HG03196 (cell line): ENCODE measurements around the gene PDZRN4.
"Not testable (repeated sequence)": the region's sequence is repeated elsewhere in the genome, so short reads cannot be mapped to it uniquely, and the experiment has no call there.

Experiments
- ATAC-seq: cut with Tn5 transposase; IDR thresholded peaks from one replicate; pipeline ENCODE4 v1.9.1; 2021; ENCODE audit not compliant: unreplicated experiment

The PDZRN4 gene

DNA sequence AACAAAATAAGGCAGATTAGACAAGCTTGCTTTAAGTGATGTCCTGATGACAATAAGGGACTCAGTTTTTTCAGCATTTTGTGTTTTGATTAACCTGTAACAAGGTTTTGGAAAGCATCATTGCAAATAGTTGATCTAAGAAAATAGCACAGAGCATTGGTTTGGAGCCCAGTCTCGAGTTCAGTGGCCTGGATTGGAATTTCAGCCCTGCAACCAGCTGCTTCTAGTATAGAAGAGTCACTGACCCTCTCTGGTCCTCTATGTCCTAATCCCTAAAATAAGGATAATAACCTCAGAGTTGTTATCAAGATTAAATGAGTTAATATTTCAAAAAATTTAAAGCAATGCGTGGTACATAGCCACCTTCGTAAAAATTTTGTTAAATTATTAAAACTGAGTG, 25.5 kb downstream of the PDZRN4 start:
- ATAC-seq, result no peak

DNA sequence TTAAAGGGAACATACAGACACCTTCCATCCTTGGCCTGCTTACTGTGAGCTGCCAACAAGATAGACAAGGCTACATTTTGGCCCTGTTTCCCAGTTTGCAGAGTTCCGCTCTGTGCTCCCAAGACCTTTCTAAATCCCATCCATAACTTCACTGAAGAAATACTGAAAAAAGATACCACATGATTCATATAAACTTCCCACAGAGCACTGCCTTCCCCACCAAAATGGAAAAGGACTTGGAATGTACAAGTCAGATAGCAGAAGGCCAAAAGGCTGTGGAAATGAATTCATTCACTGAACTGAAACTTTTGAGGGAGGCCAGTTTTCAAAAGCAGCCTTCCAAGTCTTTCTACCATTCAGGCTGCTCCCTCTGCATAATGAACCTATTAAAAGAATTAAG, 29.6 kb downstream of the PDZRN4 start:
- no peak for ATAC-seq

DNA sequence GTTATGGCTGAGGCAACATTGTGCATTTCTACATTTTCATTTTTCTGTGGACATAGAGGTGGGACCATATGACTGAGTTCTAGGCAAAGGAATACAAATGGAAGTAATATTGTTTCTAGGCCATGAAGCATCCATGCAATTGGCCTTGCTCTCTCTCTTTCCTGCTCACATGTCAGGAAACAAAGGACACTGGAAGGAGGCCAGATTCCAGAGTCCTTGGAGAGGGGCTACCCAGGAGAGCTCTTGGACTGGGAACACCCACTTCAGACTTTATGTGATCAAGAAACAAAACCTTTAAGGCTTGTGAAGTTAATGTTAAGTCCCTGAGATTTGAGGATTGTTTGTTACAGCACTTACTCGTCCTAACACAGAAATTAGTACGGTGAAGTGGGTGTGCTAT, 32.8 kb downstream of the PDZRN4 start:
- no peak for ATAC-seq

GRCh38 chr12:41221491-41221890, 33.4 kb downstream of the PDZRN4 start:
- ATAC-seq, result no peak

GRCh38 chr12:41223600-41223999, 35.5 kb downstream of the PDZRN4 start:
- ATAC-seq, result no peak

GRCh38 chr12:41224066-41224465, 35.9 kb downstream of the PDZRN4 start:
- ATAC-seq, result no peak

DNA sequence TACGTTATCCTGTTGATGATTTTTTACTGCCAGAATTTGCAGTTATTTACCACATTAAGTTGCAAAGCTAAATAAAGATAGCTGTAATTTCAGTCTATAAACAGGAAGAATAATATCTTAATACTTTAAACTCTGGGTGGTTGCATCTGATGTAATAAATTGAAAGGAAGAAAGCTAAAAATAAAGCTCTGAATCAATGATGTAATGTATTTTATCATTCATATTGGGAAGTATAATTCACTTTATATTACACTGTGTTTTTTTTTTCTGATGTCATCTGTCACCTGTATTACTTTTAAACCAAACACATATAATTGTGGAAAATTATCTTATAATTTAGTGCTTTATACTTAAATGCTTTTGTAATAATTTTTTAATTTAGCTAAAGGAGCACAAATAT, 37.1 kb downstream of the PDZRN4 start:
- ATAC-seq, result no peak

DNA sequence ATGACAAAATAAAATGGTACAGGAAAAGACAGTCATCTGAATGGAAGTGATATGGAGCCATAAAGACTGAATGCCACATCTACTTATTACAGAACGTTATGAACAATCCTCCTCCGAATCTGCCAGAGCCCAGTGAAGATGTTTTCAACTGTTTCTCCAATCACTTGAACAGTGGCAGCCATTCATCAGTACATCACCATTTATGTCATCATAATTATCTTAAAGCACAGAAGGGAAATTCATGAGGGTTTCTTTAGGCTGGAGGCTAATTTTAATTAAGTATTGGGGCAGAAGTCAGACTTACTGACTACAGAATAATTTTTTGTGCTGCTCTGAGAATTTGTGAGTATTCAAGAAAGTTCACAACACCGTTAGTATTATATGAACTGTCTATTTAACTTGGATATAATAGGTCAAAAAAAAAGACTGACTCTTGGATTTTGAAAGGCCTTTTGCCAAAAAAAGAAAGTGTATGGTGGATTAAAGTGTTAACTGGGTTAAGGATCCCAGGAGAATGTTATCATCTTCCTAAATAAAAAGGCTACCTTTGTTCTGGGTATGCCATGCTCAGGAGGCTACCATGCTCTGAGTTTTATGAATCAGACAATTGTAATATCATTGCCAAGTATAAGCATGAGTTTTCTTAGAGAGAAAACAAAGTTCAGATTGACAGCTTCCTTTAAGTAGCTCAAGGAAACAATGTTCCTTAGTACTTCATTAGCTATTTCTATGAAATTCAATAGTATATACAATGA, 40.1 kb downstream of the PDZRN4 start:
- no peak for ATAC-seq

DNA sequence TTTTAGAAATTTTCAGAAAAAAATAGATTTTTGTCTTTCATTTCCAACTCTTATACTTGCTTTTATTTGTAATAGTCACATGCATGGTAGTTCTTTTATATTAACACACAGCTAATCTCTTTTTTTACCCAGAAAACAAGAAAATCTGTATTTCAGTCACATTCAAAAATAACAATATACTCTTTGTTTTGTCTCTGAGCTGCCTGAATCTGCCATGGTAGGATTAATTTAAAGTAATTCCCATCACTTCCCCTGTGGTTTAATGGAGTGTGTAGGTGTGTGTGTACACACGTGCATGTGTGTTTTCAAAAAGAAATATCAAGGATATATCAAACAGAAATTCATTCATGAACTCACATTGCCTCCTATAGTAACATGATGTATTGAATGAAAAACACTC, 42.6 kb downstream of the PDZRN4 start:
- ATAC-seq, result no peak

DNA sequence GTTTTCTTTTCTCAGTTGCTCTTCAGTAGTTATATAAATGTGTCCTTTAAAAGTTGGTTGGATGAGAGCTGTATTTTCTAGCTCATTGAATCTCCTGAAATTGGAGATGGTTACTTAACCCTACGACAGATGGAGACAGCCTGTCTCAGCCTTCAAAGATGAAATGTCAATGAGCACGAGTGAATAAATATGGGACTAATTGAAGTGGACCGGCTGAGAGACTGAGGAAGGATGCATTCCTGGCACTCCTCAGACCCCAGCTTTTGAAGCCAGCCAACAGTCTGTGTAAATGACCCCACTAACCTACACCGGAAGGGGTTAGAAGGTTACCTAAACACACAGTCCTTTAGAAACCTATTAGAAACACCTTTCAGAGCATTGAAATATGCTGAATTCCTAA, 46.6 kb downstream of the PDZRN4 start:
- no peak for ATAC-seq

DNA sequence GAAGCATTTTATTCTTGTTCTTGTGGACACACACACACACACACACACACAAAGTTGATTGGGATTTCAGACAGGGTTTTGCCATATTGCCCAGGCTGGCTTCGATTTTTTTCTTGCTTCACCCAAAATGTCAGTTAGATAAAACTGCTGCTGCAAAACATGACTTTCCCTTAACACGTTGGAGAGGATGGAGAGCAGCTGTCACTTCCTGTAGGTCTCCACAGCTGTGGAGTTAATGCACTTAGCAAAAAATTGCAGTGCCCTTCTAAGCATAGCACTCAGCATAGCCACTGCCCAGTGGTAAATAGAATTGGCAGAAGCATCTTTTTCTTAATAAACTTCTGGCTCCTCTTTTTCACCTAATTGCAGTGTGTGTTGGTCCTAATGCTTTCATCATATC, 54.5 kb downstream of the PDZRN4 start:
- ATAC-seq, result no peak

GRCh38 chr12:41248391-41248790, 60.3 kb downstream of the PDZRN4 start:
- no peak for ATAC-seq

DNA sequence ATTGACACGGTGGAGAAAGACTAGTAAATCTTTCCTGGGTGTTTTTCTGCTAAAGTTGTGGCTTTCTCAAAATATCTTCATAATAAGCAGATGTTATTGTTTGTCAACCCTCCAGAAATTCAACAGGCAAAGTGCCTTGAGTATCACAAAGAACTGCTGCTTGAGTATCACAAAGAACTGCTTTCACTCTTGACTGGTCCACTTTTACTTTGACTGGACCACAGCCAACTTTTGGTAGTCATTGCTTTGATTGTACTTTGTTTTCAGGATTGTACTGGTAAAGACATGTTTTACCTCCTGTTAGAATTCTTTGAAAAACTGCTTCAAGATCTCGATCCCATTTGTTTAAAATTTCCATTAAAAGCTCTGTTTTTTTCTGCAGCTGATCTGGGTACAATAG, 62.6 kb downstream of the PDZRN4 start:
- no peak for ATAC-seq

- no peak for ATAC-seq
Measured at GRCh38 chr12:41254004-41254914, 66.1 kb downstream of the PDZRN4 start.

- not testable (repeated sequence) for ATAC-seq
Measured at GRCh38 chr12:41263196-41263595, 75.1 kb downstream of the PDZRN4 start.

DNA sequence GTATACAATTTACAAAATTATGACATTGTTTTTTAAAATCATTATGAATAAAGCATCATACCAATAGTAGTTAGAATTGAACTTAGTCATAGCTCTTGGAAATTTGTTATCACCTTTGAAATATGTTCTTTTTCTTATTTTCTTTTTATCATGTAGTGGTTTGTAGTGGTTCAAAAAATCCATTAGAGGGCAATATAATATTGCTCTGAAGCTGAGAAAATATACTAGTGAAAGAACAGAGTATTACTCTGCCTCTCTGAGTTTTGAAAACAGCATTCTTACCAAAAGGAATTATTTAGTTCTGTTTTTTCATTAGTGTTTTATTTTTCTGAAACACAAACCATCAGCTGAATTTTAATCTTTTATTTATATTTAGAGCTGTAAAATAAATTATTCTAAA, 76.2 kb downstream of the PDZRN4 start:
- ATAC-seq, result no peak

DNA sequence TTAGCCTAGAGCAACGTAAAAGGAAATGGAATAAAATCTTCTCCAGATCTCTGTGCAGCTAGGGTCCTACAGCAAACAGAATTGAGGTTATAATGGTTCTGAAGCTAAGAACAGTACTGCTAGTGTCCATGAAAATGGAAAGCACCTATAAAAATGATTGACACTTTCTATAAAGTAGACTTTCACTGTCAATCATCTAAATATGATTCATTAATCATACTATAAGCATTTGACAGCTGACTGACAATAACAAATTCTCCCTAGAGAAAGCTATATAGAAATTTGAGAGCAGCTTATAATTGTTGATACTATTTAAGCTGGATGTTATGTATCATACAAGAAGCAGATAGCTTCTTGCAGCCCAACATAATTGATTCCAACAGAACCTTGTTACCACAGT, 80.9 kb downstream of the PDZRN4 start:
- no peak for ATAC-seq

DNA sequence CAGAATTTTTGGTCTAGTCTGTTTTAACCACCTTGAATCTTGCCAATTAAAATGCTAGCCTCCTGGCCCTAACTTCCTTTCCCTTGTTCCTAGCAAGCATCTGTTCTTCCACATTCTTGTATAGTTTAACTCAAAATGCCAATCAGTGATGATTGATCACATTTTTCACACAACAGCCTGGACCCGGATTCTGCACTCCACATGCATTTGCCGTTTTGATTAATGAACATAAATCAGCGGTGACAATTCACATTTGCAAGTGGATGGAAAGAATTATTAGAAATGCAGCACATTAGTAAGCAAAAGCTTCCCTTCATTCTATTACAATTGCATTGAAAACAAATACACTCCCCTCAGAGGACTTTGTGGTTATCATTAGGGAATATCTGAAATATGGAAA, 83.4 kb downstream of the PDZRN4 start:
- no peak for ATAC-seq

DNA sequence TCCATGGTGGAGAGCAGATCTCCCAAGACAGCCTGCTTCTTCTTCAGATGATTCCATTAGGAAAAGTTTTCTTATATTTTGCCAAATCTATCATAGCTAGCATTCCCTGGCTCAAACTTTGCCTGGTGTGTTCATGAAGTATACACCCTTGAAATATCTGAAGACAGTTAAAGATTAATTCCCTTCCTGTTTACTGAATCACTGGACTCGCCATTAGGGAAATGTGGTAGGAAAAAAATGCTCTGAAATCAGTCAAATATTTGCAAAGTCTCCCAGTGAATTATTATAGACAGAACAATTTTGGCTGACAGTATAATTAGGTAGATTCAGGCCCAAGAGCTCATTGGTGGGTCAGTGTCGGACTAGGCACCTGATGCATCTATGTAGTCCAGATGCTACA, 86.5 kb downstream of the PDZRN4 start:
- ATAC-seq, result no peak

DNA sequence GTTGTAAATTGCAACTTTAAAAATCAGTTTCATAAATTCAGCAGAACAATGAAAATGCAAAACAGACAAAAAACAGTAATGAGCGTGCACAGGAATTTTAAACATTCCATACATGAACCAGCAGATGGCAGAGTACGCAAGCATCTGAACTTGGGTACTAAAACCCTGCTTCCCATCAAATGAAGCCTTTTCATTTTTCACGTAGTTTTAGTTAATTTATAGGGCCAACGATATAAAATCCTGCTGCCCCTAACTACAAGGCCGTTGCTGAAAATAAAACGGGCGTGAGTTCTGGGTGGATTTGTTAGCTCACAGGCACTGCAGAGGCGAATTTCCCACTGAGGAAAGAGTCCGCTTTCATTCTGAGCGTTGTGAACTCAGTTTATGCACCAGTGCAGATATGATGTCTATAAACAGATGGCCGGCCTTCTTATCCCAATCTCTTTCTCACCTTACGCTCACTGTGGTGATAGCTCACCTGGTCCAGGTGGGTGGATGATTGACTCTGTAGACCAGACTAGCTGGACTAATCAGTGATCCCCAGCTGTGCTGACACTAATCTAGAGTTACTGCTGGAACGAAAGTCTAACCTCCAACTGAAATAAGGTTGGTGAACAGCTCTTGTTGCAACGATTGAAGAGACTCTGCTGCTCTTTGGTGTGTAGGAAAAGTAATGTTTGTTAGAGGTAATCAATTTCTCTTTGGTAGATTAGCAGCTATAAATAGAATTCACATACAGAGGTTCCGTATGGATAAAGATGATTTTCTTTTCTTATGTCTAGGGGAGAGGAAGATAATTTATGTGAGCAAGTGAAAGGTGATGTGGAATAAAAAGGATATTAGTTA, 89.2 kb downstream of the PDZRN4 start:
- ATAC-seq, result no peak

- no peak for ATAC-seq
Measured at GRCh38 chr12:41277946-41278267, 89.8 kb downstream of the PDZRN4 start.
